ENCODE results near the gene SLC36A1.

DNA sequence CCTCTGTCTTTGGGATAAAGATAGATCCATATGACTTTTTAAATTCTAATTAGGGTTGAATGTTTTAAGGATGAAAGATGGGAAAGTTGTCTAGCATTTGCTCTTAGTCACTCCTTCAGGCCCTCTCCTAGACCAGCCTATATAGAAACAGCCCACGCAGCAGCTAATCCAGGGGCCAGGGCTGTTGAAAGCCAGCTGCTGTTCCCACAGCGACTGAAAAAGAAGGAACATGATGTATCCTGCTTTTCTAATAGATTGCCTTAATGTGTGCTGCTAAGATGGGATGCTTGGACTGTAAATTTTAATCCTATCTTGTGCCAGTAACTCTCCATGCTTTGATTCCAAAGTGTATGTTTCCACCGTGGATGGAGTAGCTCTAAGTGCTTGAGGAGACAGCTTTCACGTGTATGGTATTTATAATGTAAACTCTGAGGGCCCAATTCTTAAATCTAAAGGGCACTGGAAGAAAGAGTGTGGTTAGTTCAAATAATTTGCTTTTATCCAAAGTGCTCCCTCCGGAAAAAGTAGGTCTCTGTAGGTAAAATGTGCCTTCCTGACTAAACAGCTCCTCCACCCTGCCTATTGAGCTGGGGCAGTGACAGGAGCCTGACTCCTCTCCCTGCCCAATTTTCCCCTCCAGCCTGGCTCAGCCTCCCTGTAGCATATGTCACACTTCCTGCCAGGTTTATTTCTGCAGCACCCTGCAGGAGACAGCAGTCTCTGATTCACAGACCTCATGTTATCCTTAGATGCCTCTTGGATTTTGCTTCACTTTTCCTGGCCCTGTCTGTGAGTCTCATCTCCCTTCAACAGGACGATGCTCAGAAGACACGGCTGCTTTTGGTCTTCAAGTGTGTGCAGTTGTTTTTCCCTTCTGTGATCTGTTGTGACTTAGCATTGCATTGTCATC is 33.2 kb downstream of the SLC36A1 start:
- TF ChIP-seq GATA2 (IDR thresholded peaks at IDR 0.05; ENCODE audit: low read depth, low read length), result no peak
- no peak for TF ChIP-seq GATA3 (IDR thresholded peaks at IDR 0.05; ENCODE audit: low read depth, low read length)
